Gastrocnemius medialis (tissue), 4 donors: ENCODE results near the gene NDUFC2.

Experiments
- POLR2A ChIP-seq, 2 donors: fragments of 450-650 bp; IDR thresholded peaks; one replicate each; pipeline ENCODE4 v1.6.1; 2017; ENCODE audit warnings: antibody characterized with exemption in 2 of 2, mild to moderate bottlenecking in 2 of 2, moderate library complexity in 2 of 2
- TF ChIP-seq, protein P1 (sequence below), 5 experiments: fragments of 450-650 bp in 3 of 5; fragments of 200-600 bp in 2 of 5; sonication (generic) in 2 of 5; IDR thresholded peaks in 4 of 5; conservative IDR thresholded peaks in 1 of 5; 1 replicate in 4 of 5; 2 replicates in 1 of 5; pipeline ENCODE4 v1.5.1; 2016 to 2019; ENCODE audit warnings: antibody characterized with exemption in 5 of 5, mild to moderate bottlenecking in 3 of 5, moderate library complexity in 3 of 5

DNA sequence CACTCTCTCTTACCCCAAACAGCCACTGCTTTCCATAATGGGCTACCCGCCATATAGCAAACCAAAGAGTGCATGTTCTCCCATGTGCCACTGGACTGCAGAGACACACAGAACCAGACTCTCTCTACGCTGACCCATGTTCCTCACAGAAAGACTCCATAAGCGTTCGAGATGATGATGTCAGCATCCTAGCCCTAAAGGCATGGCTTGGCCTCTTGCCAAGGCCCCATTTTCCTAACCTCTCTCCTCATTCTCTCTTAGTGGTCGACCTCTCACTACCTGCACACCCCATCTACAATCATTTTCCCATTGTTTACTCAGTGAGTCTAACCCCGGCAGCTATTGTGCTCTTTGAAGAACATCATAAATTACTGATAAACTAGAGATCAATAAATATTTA is 4.9 kb downstream of the NDUFC2 start:
- TF ChIP-seq, protein P1, sequence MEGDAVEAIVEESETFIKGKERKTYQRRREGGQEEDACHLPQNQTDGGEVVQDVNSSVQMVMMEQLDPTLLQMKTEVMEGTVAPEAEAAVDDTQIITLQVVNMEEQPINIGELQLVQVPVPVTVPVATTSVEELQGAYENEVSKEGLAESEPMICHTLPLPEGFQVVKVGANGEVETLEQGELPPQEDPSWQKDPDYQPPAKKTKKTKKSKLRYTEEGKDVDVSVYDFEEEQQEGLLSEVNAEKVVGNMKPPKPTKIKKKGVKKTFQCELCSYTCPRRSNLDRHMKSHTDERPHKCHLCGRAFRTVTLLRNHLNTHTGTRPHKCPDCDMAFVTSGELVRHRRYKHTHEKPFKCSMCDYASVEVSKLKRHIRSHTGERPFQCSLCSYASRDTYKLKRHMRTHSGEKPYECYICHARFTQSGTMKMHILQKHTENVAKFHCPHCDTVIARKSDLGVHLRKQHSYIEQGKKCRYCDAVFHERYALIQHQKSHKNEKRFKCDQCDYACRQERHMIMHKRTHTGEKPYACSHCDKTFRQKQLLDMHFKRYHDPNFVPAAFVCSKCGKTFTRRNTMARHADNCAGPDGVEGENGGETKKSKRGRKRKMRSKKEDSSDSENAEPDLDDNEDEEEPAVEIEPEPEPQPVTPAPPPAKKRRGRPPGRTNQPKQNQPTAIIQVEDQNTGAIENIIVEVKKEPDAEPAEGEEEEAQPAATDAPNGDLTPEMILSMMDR (IDR thresholded peaks at IDR 0.05 in 4 of 5, conservative IDR thresholded peaks at IDR 0.05 in 1 of 5): no peak
- TF ChIP-seq POLR2A (IDR thresholded peaks at IDR 0.05): no peak
